ENCODE results near the gene AKT1S1.

The AKT1S1 gene

GRCh38 chr19:49852631-49853126 is 24.5 kb downstream of the AKT1S1 start:
- DNase-seq, result no peak

GRCh38 chr19:49851456-49852259 is 25.5 kb downstream of the AKT1S1 start:
- no peak for DNase-seq

- peak; percentile 82 for DNase-seq
These were observed 26.4 kb downstream of the AKT1S1 start, which contains the start of gene PTOV1 for GRCh38 chr19:49850487-49851342. Gene PTOV1, plus strand, starts transcription at chr19:49851159.

GRCh38 chr19:49850221-49850486 is 27.0 kb downstream of the AKT1S1 start:
- DNase-seq, result no peak

- no peak for DNase-seq
These were observed 27.5 kb downstream of the AKT1S1 start for GRCh38 chr19:49849433-49850220.

- DNase-seq, result no peak
These were observed 28.2 kb downstream of the AKT1S1 start for GRCh38 chr19:49848938-49849337.

GRCh38 chr19:49847731-49848696 is 29.1 kb downstream of the AKT1S1 start:
- no peak for DNase-seq

- no peak for DNase-seq
These were observed 30.7 kb downstream of the AKT1S1 start for GRCh38 chr19:49846408-49846807.

- no peak for DNase-seq
These were observed 31.7 kb downstream of the AKT1S1 start for GRCh38 chr19:49845414-49845813.

- DNase-seq, result no peak
These were observed 32.7 kb downstream of the AKT1S1 start for GRCh38 chr19:49844138-49845095.

- DNase-seq, result no peak
These were observed 33.9 kb downstream of the AKT1S1 start for GRCh38 chr19:49843265-49843664.

- no peak for DNase-seq
These were observed 36.4 kb downstream of the AKT1S1 start for GRCh38 chr19:49840736-49841249.

GRCh38 chr19:49840321-49840720 is 36.8 kb downstream of the AKT1S1 start:
- no peak for DNase-seq

GRCh38 chr19:49839713-49840112 is 37.4 kb downstream of the AKT1S1 start:
- no peak for DNase-seq

- no peak for DNase-seq
These were observed 38.1 kb downstream of the AKT1S1 start for GRCh38 chr19:49838885-49839588.

GRCh38 chr19:49837425-49837824 is 39.7 kb downstream of the AKT1S1 start:
- no peak for DNase-seq

GRCh38 chr19:49837009-49837310 is 40.2 kb downstream of the AKT1S1 start:
- no peak for DNase-seq

- DNase-seq, result no peak
These were observed 40.8 kb downstream of the AKT1S1 start for GRCh38 chr19:49836176-49837008.

GRCh38 chr19:49835562-49835961 is 41.6 kb downstream of the AKT1S1 start:
- no peak for DNase-seq

Measured in DMS153 (cell line).